GM12878 (cell line): ENCODE measurements around the gene CEND1. TPM values are rescaled to one million over a fixed set of nuclear protein-coding genes. Genes with fewer than 3 reads are reported as not detected.
A peak's percentile ranks its signal among the peaks of the same experiment; 100 is the strongest.

Experiments
- ATAC-seq: fragments of 200-7000 bp; cut with Tn5 transposase; 3 replicates; pipeline ENCODE4 v1.9.1; 2020; ENCODE audit warnings: mild to moderate bottlenecking, moderate library complexity
- BruUV-seq: library from RNA; stranded (reverse); fragments of 400-500 nt; replicated peaks from 2 replicates; lab custom pipeline; 2021; lab: Mats Ljungman, UMichigan
- CTCF ChIA-PET: fragments of 300-600 bp; sonication (Branson Sonifier 250); formaldehyde crosslinking; extraction: SDS; loops from one replicate; lab custom pipeline; 2021; ENCODE audit warnings: inconsistent platforms; lab: Yijun Ruan, JAX
- POLR2A ChIA-PET: fragments of 350-600 bp; formaldehyde crosslinking; extraction: SDS; loops from one replicate; lab custom pipeline; 2021; ENCODE audit warnings: inconsistent platforms; lab: Charles Lee
- RAD21 ChIA-PET: fragments of 300-600 bp; sonication (Branson Sonifier 250); formaldehyde crosslinking; loops from one replicate; lab custom pipeline; 2023; ENCODE audit warnings: antibody characterized with exemption; ENCODE audit not compliant: unreplicated experiment; lab: Charles Lee
- SMC1A ChIA-PET: fragments of 300-600 bp; sonication (Branson Sonifier 250); formaldehyde crosslinking; loops from one replicate; lab custom pipeline; 2023; ENCODE audit not compliant: unreplicated experiment, uncharacterized antibody; lab: Charles Lee
- DNase-seq: peaks from one replicate; pipeline ENCODE4 v3.0.0-alpha.2; 2011; ENCODE audit warnings: low read depth, low spot score
- FAIRE-seq: peaks from 3 replicates; lab custom pipeline; 2011; peaks lifted over from hg19 to GRCh38; lab: Jason Lieb, UNC
- H2AFZ ChIP-seq: 2 replicates; pipeline ENCODE4 v1.6.0; 2011; ENCODE audit warnings: low read depth, low read length, control low read depth; ENCODE audit not compliant: control insufficient read depth
- H3K27ac ChIP-seq: 2 replicates; pipeline ENCODE4 v1.5.1; 2011; ENCODE audit warnings: control low read depth; ENCODE audit not compliant: control insufficient read depth, insufficient read depth
- H3K27me3 ChIP-seq, 2 experiments: replicated peaks in 1 of 2; 2 replicates each; pipeline versions ENCODE4 v1.6.0 to v1.6.1; 2011; ENCODE audit warnings: low read length in 1 of 2; ENCODE audit not compliant: control insufficient read depth in 2 of 2, insufficient read depth in 2 of 2
- H3K36me3 ChIP-seq, 2 experiments: 2 replicates each; pipeline ENCODE4 v1.5.1; 2011; ENCODE audit warnings: low read length in 1 of 2; ENCODE audit not compliant: control insufficient read depth in 2 of 2, insufficient read depth in 2 of 2
- H3K4me1 ChIP-seq: 2 replicates; pipeline ENCODE4 v1.6.1; 2011; ENCODE audit warnings: mild to moderate bottlenecking, low read length, moderate library complexity, mixed read lengths; ENCODE audit not compliant: control insufficient read depth, insufficient read depth
- H3K4me2 ChIP-seq: 2 replicates; pipeline ENCODE4 v1.6.0; 2011; ENCODE audit warnings: control low read depth; ENCODE audit not compliant: control insufficient read depth, insufficient read depth
- H3K4me3 ChIP-seq: fragments of 200-600 bp; sonication (generic); 2 replicates; pipeline ENCODE4 v1.5.1; 2016
- H3K79me2 ChIP-seq: 2 replicates; pipeline ENCODE4 v1.6.0; 2011; ENCODE audit warnings: low read length; ENCODE audit not compliant: control insufficient read depth, insufficient read depth
- H3K9ac ChIP-seq: 2 replicates; pipeline ENCODE4 v1.8.0; 2011; ENCODE audit warnings: low read length, control low read depth, mixed read lengths; ENCODE audit not compliant: control insufficient read depth, insufficient read depth
- H3K9me3 ChIP-seq: replicated peaks from 3 replicates; pipeline ENCODE4 v1.5.1; 2011; ENCODE audit warnings: mild to moderate bottlenecking, low read length; ENCODE audit not compliant: control insufficient read depth, insufficient read depth
- H4K20me1 ChIP-seq: 2 replicates; pipeline ENCODE4 v1.6.0; 2011; ENCODE audit not compliant: control insufficient read depth, insufficient read depth
- FOXM1 ChIP-seq: IDR thresholded peaks from 2 replicates; pipeline ENCODE4 v1.6.1; 2012; ENCODE audit warnings: low read depth, mild to moderate bottlenecking, inconsistent platforms, low read length, moderate library complexity
- MXI1 ChIP-seq: fragments of 150-350 bp; IDR thresholded peaks from 2 replicates; pipeline ENCODE4 v1.6.1; 2011; ENCODE audit warnings: low read depth, mild to moderate bottlenecking, inconsistent platforms, low read length, improper control_type of control experiment
- NR2C1 ChIP-seq: fragments of 450-650 bp; IDR thresholded peaks from 2 replicates; pipeline ENCODE4 v1.6.1; 2017; ENCODE audit warnings: antibody characterized with exemption, mild to moderate bottlenecking, moderate library complexity
- RUNX3 ChIP-seq: IDR thresholded peaks from 2 replicates; pipeline ENCODE4 v1.6.1; 2012; ENCODE audit warnings: low read length, inconsistent platforms
- SREBF2 ChIP-seq: IDR thresholded peaks from 2 replicates; pipeline ENCODE4 v1.6.1; 2012; ENCODE audit warnings: mild to moderate bottlenecking, low read length
- ZNF384 ChIP-seq: IDR thresholded peaks from 2 replicates; pipeline ENCODE4 v1.6.1; 2012; ENCODE audit warnings: low read depth, mild to moderate bottlenecking, low read length, improper control_type of control experiment, borderline replicate concordance
- WGBS: methylation state at CpG from one replicate; pipeline ENCODE4 v1.1.6; 2016; ENCODE audit warnings: low lambda C conversion rate; ENCODE audit not compliant: insufficient replicate concordance, insufficient coverage; ENCODE audit errors: missing lambda C conversion rate; 5-methylcytosine and 5-hydroxymethylcytosine counted together
- in situ Hi-C: fragments of 300-500 bp; cut with MboI; formaldehyde crosslinking; loops from 9 replicates; pipeline ENCODE4 v1.14.3; 2018; ENCODE audit warnings: mixed read lengths
- intact Hi-C: fragments of 100-400 bp; cut with micrococcal nuclease; formaldehyde crosslinking; loops from one replicate; pipeline ENCODE4 v1.14.2; 2022; ENCODE audit not compliant: unreplicated experiment
- polyA plus RNA-seq, 11 experiments: library from polyadenylated mRNA; depleted of rRNA in 4 of 11; unstranded in 6 of 11; stranded (reverse) in 5 of 11; fragments of >200 nt; fragmentation: Nextera tagmentation in 4 of 11; fragmentation: Illumina TruSeq in 1 of 11; extraction: Ambion mirVana in 4 of 11; extraction: Trizol in 1 of 11; gene quantifications; 1 replicate in 1 of 11; 2 replicates in 10 of 11; pipeline versions ENCODE4 v1.2.1 to v1.2.3, GENCODE V29; 2011 to 2016; ENCODE audit warnings: inconsistent platforms in 2 of 11, missing spikeins in 2 of 11, low read depth in 1 of 11
- total RNA-seq, 4 experiments: library from RNA; depleted of rRNA in 3 of 4; stranded (reverse); fragments of >200 nt in 3 of 4; fragmentation: Illumina TruSeq in 1 of 4; extraction: Trizol in 1 of 4; gene quantifications; 2 replicates each; pipeline versions ENCODE4 v1.2.1 to v1.2.3, GENCODE V29; 2013 to 2021
- TF ChIP-seq, protein P1 (sequence below): fragments of 450-650 bp; IDR thresholded peaks from 2 replicates; pipeline ENCODE4 v1.6.1; 2018; ENCODE audit warnings: mild to moderate bottlenecking, low read depth, moderate library complexity; ENCODE audit not compliant: partially characterized antibody

Gene CEND1
- total and polyA plus RNA-seq, 10 of the 15 experiments (the other 5 are each of a cell fraction or from before 2014, with no cell fraction given), result 0.31 to 13.6 (median 7.2) TPM; not detected in 1

DNA sequence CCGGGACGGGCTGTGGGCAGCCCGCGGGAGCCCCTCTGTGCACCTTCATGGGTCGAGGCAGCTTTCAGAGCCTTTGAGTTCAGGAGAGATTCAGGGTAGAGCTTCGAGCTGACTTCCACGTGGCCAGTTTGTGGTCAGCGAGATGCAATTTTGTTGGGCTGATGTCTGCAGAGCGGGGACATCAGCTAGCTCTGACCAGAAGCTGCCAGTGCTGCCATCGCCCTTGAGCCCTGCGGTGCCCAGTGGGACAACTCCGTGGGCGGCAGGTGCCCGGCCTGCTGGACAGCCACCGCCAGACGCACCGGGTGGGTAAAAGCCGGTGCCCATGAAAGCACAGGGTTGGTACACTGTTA is 41.9 kb downstream of the CEND1 start:
- ChIA-PET SMC1A (interaction anchor here (1.3 to 2.4 kb wide), 3 partner anchors 9 to 16 kb away, joined by 4 to 10 read pairs (median 8); no protein-coding TSS in a partner anchor), CTCF (interaction anchor here (0.6 to 1.5 kb wide), 7 partner anchors 7 to 87 kb away, joined by 3 to 8 read pairs (median 4); partner anchors contain the start of genes DEAF1 and TMEM80), RAD21 (interaction anchor here (1.9 kb wide), 2 partner anchors 48 to 51 kb away, joined by 4 to 9 read pairs; no protein-coding TSS in a partner anchor), POLR2A (interaction anchor here (0.9 to 2.5 kb wide), 6 partner anchors 9 to 49 kb away, joined by 3 to 10 read pairs (median 6); no protein-coding TSS in a partner anchor)
- Histone ChIP-seq H3K4me3 (peak overlapping the region; percentile 90), H3K9me3 (no peaks in the 10 kb centered on the region), H3K79me2 (peaks cover 47% of the 10 kb centered on the region), H3K9ac (peak overlapping the region; percentile 80), H3K4me2 (peak overlapping the region; percentile 95), H4K20me1 (peaks cover 2% of the 10 kb centered on the region; the same call in 1 of the 2 replicates), H3K36me3 (no peaks in the 10 kb centered on the region), H3K27ac (peak overlapping the region; percentile 81), H2AFZ (peak overlapping the region; percentile 93), H3K4me1 (peaks cover 4% of the 10 kb centered on the region), H3K27me3 (no peaks in the 10 kb centered on the region)
- in situ Hi-C loops (no loop called here), intact Hi-C loops (loop anchor here (5.0 kb wide), 1 partner anchor 49 kb away; the partner anchor contains the start of gene SLC25A22)
- BruUV-seq, result no TSS peak
- FAIRE-seq (no peak), ATAC-seq (peak; percentile 35), DNase-seq (no peak)
- TF ChIP-seq RUNX3 (peak; percentile 67), MXI1 (0 out of 2 replicates have a peak, but pooled peaks have one; percentile 53), FOXM1 (no peak), ZNF384 (no peak), NR2C1 (no peak), SREBF2 (no peak)
- TF ChIP-seq, protein P1, sequence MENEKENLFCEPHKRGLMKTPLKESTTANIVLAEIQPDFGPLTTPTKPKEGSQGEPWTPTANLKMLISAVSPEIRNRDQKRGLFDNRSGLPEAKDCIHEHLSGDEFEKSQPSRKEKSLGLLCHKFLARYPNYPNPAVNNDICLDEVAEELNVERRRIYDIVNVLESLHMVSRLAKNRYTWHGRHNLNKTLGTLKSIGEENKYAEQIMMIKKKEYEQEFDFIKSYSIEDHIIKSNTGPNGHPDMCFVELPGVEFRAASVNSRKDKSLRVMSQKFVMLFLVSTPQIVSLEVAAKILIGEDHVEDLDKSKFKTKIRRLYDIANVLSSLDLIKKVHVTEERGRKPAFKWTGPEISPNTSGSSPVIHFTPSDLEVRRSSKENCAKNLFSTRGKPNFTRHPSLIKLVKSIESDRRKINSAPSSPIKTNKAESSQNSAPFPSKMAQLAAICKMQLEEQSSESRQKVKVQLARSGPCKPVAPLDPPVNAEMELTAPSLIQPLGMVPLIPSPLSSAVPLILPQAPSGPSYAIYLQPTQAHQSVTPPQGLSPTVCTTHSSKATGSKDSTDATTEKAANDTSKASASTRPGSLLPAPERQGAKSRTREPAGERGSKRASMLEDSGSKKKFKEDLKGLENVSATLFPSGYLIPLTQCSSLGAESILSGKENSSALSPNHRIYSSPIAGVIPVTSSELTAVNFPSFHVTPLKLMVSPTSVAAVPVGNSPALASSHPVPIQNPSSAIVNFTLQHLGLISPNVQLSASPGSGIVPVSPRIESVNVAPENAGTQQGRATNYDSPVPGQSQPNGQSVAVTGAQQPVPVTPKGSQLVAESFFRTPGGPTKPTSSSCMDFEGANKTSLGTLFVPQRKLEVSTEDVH, result no peak
- WGBS, result 2% methylated on average over 18 of the region's 18 CpGs
